GM12878 (cell line): Measurements from ENCODE around the gene RAB31. TPM values are rescaled to one million over a fixed set of nuclear protein-coding genes. Genes with fewer than 3 reads are reported as not detected.

Source experiments
- ATAC-seq: fragments of 200-7000 bp; cut with Tn5 transposase; 3 replicates; pipeline ENCODE4 v1.9.1; 2020; ENCODE audit warnings: mild to moderate bottlenecking, moderate library complexity
- BruUV-seq: library from RNA; stranded (reverse); fragments of 400-500 nt; replicated peaks from 2 replicates; lab custom pipeline; 2021; lab: Mats Ljungman, UMichigan
- CTCF ChIA-PET: fragments of 300-600 bp; sonication (Branson Sonifier 250); formaldehyde crosslinking; extraction: SDS; loops from one replicate; lab custom pipeline; 2021; ENCODE audit warnings: inconsistent platforms; lab: Yijun Ruan, JAX
- POLR2A ChIA-PET: fragments of 350-600 bp; formaldehyde crosslinking; extraction: SDS; loops from one replicate; lab custom pipeline; 2021; ENCODE audit warnings: inconsistent platforms; lab: Charles Lee
- RAD21 ChIA-PET: fragments of 300-600 bp; sonication (Branson Sonifier 250); formaldehyde crosslinking; loops from one replicate; lab custom pipeline; 2023; ENCODE audit warnings: antibody characterized with exemption; ENCODE audit not compliant: unreplicated experiment; lab: Charles Lee
- SMC1A ChIA-PET: fragments of 300-600 bp; sonication (Branson Sonifier 250); formaldehyde crosslinking; loops from one replicate; lab custom pipeline; 2023; ENCODE audit not compliant: unreplicated experiment, uncharacterized antibody; lab: Charles Lee
- DNase-seq: peaks from one replicate; pipeline ENCODE4 v3.0.0-alpha.2; 2011; ENCODE audit warnings: low read depth, low spot score
- FAIRE-seq: peaks from 3 replicates; lab custom pipeline; 2011; peaks lifted over from hg19 to GRCh38; lab: Jason Lieb, UNC
- H2AFZ ChIP-seq: 2 replicates; pipeline ENCODE4 v1.6.0; 2011; ENCODE audit warnings: low read depth, low read length, control low read depth; ENCODE audit not compliant: control insufficient read depth
- H3K27ac ChIP-seq: 2 replicates; pipeline ENCODE4 v1.5.1; 2011; ENCODE audit warnings: control low read depth; ENCODE audit not compliant: control insufficient read depth, insufficient read depth
- H3K27me3 ChIP-seq, 2 experiments: replicated peaks in 1 of 2; 2 replicates each; pipeline versions ENCODE4 v1.6.0 to v1.6.1; 2011; ENCODE audit warnings: low read length in 1 of 2; ENCODE audit not compliant: control insufficient read depth in 2 of 2, insufficient read depth in 2 of 2
- H3K36me3 ChIP-seq, 2 experiments: 2 replicates each; pipeline ENCODE4 v1.5.1; 2011; ENCODE audit warnings: low read length in 1 of 2; ENCODE audit not compliant: control insufficient read depth in 2 of 2, insufficient read depth in 2 of 2
- H3K4me1 ChIP-seq: 2 replicates; pipeline ENCODE4 v1.6.1; 2011; ENCODE audit warnings: mild to moderate bottlenecking, low read length, moderate library complexity, mixed read lengths; ENCODE audit not compliant: control insufficient read depth, insufficient read depth
- H3K4me2 ChIP-seq: 2 replicates; pipeline ENCODE4 v1.6.0; 2011; ENCODE audit warnings: control low read depth; ENCODE audit not compliant: control insufficient read depth, insufficient read depth
- H3K4me3 ChIP-seq: fragments of 200-600 bp; sonication (generic); 2 replicates; pipeline ENCODE4 v1.5.1; 2016
- H3K79me2 ChIP-seq: 2 replicates; pipeline ENCODE4 v1.6.0; 2011; ENCODE audit warnings: low read length; ENCODE audit not compliant: control insufficient read depth, insufficient read depth
- H3K9ac ChIP-seq: 2 replicates; pipeline ENCODE4 v1.8.0; 2011; ENCODE audit warnings: low read length, control low read depth, mixed read lengths; ENCODE audit not compliant: control insufficient read depth, insufficient read depth
- H3K9me3 ChIP-seq: replicated peaks from 3 replicates; pipeline ENCODE4 v1.5.1; 2011; ENCODE audit warnings: mild to moderate bottlenecking, low read length; ENCODE audit not compliant: control insufficient read depth, insufficient read depth
- H4K20me1 ChIP-seq: 2 replicates; pipeline ENCODE4 v1.6.0; 2011; ENCODE audit not compliant: control insufficient read depth, insufficient read depth
- ATF7 ChIP-seq: fragments of 450-650 bp; IDR thresholded peaks from 2 replicates; pipeline ENCODE4 v1.6.1; 2016; ENCODE audit warnings: low read depth, mild to moderate bottlenecking
- CREM ChIP-seq: IDR thresholded peaks from 2 replicates; pipeline ENCODE4 v1.6.1; 2014; ENCODE audit warnings: antibody characterized with exemption, low read depth
- DPF2 ChIP-seq: fragments of 450-650 bp; IDR thresholded peaks from 2 replicates; pipeline ENCODE4 v1.6.1; 2017; ENCODE audit warnings: mild to moderate bottlenecking
- EED ChIP-seq: sonication (generic); IDR thresholded peaks from 2 replicates; pipeline ENCODE4 v1.6.1; 2016; ENCODE audit warnings: antibody characterized with exemption, low read depth
- HCFC1 ChIP-seq: fragments of 150-350 bp; IDR thresholded peaks from 2 replicates; pipeline ENCODE4 v1.6.1; 2014; ENCODE audit warnings: low read length
- HDAC2 ChIP-seq: fragments of 200-600 bp; sonication (generic); IDR thresholded peaks from 2 replicates; pipeline ENCODE4 v1.6.1; 2017
- KAT2A ChIP-seq: conservative IDR thresholded peaks from 2 replicates; pipeline ENCODE4 v1.6.1; 2011; ENCODE audit warnings: low read depth, low read length; ENCODE audit not compliant: control insufficient read depth
- MEF2B ChIP-seq: fragments of 450-650 bp; IDR thresholded peaks from 2 replicates; pipeline ENCODE4 v1.6.1; 2018; ENCODE audit warnings: mild to moderate bottlenecking, moderate library complexity; ENCODE audit not compliant: partially characterized antibody, poor library complexity, severe bottlenecking
- MYB ChIP-seq: fragments of 150-350 bp; IDR thresholded peaks from 2 replicates; pipeline ENCODE4 v1.6.1; 2014; ENCODE audit warnings: mild to moderate bottlenecking, low read depth, low read length, borderline replicate concordance
- NR2C1 ChIP-seq: fragments of 450-650 bp; IDR thresholded peaks from 2 replicates; pipeline ENCODE4 v1.6.1; 2017; ENCODE audit warnings: antibody characterized with exemption, mild to moderate bottlenecking, moderate library complexity
- RUNX3 ChIP-seq: IDR thresholded peaks from 2 replicates; pipeline ENCODE4 v1.6.1; 2012; ENCODE audit warnings: low read length, inconsistent platforms
- SMAD5 ChIP-seq: IDR thresholded peaks from 2 replicates; pipeline ENCODE4 v1.6.1; 2016; ENCODE audit warnings: antibody characterized with exemption, low read depth
- ZZZ3 ChIP-seq: IDR thresholded peaks from 2 replicates; pipeline ENCODE4 v1.6.1; 2011; ENCODE audit warnings: low read depth; ENCODE audit not compliant: control insufficient read depth, insufficient read length
- WGBS: methylation state at CpG from one replicate; pipeline ENCODE4 v1.1.6; 2016; ENCODE audit warnings: low lambda C conversion rate; ENCODE audit not compliant: insufficient replicate concordance, insufficient coverage; ENCODE audit errors: missing lambda C conversion rate; 5-methylcytosine and 5-hydroxymethylcytosine counted together
- in situ Hi-C: fragments of 300-500 bp; cut with MboI; formaldehyde crosslinking; loops from 9 replicates; pipeline ENCODE4 v1.14.3; 2018; ENCODE audit warnings: mixed read lengths
- intact Hi-C: fragments of 100-400 bp; cut with micrococcal nuclease; formaldehyde crosslinking; loops from one replicate; pipeline ENCODE4 v1.14.2; 2022; ENCODE audit not compliant: unreplicated experiment
- polyA plus RNA-seq, 11 experiments: library from polyadenylated mRNA; depleted of rRNA in 4 of 11; unstranded in 6 of 11; stranded (reverse) in 5 of 11; fragments of >200 nt; fragmentation: Nextera tagmentation in 4 of 11; fragmentation: Illumina TruSeq in 1 of 11; extraction: Ambion mirVana in 4 of 11; extraction: Trizol in 1 of 11; gene quantifications; 1 replicate in 1 of 11; 2 replicates in 10 of 11; pipeline versions ENCODE4 v1.2.1 to v1.2.3, GENCODE V29; 2011 to 2016; ENCODE audit warnings: inconsistent platforms in 2 of 11, missing spikeins in 2 of 11, low read depth in 1 of 11
- total RNA-seq, 4 experiments: library from RNA; depleted of rRNA in 3 of 4; stranded (reverse); fragments of >200 nt in 3 of 4; fragmentation: Illumina TruSeq in 1 of 4; extraction: Trizol in 1 of 4; gene quantifications; 2 replicates each; pipeline versions ENCODE4 v1.2.1 to v1.2.3, GENCODE V29; 2013 to 2021
- TF ChIP-seq, protein P1 (sequence below): IDR thresholded peaks from 2 replicates; pipeline ENCODE4 v1.6.1; 2012; ENCODE audit warnings: low read length, inconsistent platforms
- TF ChIP-seq, protein P2 (sequence below): IDR thresholded peaks from 2 replicates; pipeline ENCODE4 v1.6.1; 2012; ENCODE audit warnings: mild to moderate bottlenecking, low read depth, low read length
- TF ChIP-seq, protein P3 (sequence below): IDR thresholded peaks from 2 replicates; pipeline ENCODE4 v1.6.1; 2011; ENCODE audit warnings: borderline replicate concordance, low read depth, mild to moderate bottlenecking, moderate library complexity, mixed read lengths, low read length; ENCODE audit not compliant: insufficient read depth; ENCODE audit errors: extremely low read length
- TF ChIP-seq, protein P4 (sequence below): IDR thresholded peaks from 2 replicates; pipeline ENCODE4 v1.6.1; 2012; ENCODE audit warnings: low read depth, low read length, improper control_type of control experiment

Gene RAB31
- total and polyA plus RNA-seq, 10 of the 15 experiments (the other 5 are each of a cell fraction or from before 2014, with no cell fraction given): 0.80 to 23.3 (median 12.2) TPM

DNA sequence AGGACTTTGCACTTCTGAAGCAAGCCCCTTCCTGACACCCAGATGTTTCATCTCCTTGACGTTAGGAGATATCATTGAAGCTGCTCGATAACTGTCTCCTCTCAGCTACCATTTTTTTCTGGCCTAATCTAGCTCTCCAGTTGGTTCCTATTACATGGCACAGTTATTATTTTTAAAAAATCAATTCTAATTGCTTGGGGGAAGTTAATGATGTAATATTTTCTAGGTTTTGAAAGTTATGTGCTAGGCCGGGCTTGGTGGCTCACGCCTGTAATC, 22.5 kb upstream of the RAB31 start (continued):
- TF ChIP-seq, protein P1, sequence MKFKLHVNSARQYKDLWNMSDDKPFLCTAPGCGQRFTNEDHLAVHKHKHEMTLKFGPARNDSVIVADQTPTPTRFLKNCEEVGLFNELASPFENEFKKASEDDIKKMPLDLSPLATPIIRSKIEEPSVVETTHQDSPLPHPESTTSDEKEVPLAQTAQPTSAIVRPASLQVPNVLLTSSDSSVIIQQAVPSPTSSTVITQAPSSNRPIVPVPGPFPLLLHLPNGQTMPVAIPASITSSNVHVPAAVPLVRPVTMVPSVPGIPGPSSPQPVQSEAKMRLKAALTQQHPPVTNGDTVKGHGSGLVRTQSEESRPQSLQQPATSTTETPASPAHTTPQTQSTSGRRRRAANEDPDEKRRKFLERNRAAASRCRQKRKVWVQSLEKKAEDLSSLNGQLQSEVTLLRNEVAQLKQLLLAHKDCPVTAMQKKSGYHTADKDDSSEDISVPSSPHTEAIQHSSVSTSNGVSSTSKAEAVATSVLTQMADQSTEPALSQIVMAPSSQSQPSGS: no peak
- TF ChIP-seq CREM (no peak), RUNX3 (no peak), ATF7 (no peak), HCFC1 (no peak), MEF2B (no peak)
- TF ChIP-seq, protein P2, sequence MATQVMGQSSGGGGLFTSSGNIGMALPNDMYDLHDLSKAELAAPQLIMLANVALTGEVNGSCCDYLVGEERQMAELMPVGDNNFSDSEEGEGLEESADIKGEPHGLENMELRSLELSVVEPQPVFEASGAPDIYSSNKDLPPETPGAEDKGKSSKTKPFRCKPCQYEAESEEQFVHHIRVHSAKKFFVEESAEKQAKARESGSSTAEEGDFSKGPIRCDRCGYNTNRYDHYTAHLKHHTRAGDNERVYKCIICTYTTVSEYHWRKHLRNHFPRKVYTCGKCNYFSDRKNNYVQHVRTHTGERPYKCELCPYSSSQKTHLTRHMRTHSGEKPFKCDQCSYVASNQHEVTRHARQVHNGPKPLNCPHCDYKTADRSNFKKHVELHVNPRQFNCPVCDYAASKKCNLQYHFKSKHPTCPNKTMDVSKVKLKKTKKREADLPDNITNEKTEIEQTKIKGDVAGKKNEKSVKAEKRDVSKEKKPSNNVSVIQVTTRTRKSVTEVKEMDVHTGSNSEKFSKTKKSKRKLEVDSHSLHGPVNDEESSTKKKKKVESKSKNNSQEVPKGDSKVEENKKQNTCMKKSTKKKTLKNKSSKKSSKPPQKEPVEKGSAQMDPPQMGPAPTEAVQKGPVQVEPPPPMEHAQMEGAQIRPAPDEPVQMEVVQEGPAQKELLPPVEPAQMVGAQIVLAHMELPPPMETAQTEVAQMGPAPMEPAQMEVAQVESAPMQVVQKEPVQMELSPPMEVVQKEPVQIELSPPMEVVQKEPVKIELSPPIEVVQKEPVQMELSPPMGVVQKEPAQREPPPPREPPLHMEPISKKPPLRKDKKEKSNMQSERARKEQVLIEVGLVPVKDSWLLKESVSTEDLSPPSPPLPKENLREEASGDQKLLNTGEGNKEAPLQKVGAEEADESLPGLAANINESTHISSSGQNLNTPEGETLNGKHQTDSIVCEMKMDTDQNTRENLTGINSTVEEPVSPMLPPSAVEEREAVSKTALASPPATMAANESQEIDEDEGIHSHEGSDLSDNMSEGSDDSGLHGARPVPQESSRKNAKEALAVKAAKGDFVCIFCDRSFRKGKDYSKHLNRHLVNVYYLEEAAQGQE: no peak

DNA sequence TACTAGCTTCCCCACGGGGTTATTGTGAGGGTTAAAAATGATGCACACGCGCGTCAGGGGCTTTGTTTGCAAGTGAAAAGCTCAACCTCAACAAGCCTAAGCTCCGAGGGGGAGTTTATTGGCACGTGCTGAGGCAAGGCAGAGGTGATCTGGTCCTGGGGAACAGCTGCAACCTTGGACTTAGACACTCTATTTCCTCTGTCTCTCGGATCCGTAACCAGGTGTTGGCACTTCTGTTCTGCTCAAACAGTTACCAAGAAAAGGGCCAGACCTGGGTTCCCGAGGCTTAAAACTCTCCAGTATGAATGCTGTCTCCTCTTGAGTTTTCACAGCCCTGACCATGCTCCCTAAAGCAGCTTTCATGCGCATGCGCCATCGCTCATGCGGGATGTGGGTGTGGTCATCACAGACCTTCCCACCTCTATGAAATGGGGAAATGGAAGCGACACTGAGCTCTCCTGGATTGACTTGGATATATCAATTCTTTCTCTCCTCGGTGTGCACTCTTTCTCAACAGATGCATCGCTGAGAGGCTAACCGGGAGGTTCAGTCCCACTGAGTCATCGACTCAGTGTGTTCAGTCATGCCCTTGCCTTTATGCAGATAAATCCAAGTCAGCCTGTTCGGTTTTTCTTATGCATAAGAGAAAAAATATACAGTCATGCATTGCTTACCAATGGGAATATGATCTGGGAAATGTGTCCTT, 19.9 kb upstream of the RAB31 start:
- SMC1A ChIA-PET: no interaction called here
- H3K9ac ChIP-seq: no peak overlapping the region
- H3K4me3 ChIP-seq: no peak overlapping the region
- no peak overlapping the region for H3K27ac ChIP-seq
- ATAC-seq: no peak
- POLR2A ChIA-PET: no interaction called here
- 66% methylated on average over 19 of the region's 19 CpGs for WGBS
- no peak overlapping the region for H3K4me2 ChIP-seq
- CTCF ChIA-PET: no interaction called here
- H3K79me2 ChIP-seq: no peaks in the 10 kb centered on the region
- no TSS peak for BruUV-seq
- H2AFZ ChIP-seq: no peak overlapping the region
- no peaks in the 10 kb centered on the region for H3K27me3 ChIP-seq
- no peaks in the 10 kb centered on the region for H4K20me1 ChIP-seq
- H3K36me3 ChIP-seq: no peaks in the 10 kb centered on the region
- no peak for DNase-seq
- peaks cover 3% of the 10 kb centered on the region; the same call in 1 of the 2 replicates for H3K4me1 ChIP-seq
- FAIRE-seq: no peak
- H3K9me3 ChIP-seq: no peaks in the 10 kb centered on the region
- intact Hi-C loops (no loop called here), in situ Hi-C loops (no loop called here)
- RAD21 ChIA-PET: no interaction called here
- TF ChIP-seq, protein P3, sequence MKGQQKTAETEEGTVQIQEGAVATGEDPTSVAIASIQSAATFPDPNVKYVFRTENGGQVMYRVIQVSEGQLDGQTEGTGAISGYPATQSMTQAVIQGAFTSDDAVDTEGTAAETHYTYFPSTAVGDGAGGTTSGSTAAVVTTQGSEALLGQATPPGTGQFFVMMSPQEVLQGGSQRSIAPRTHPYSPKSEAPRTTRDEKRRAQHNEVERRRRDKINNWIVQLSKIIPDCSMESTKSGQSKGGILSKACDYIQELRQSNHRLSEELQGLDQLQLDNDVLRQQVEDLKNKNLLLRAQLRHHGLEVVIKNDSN: no peak
- no peak for TF ChIP-seq ZZZ3
- TF ChIP-seq SMAD5: no peak
- TF ChIP-seq, protein P1: no peak
- no peak for TF ChIP-seq EED
- no peak for TF ChIP-seq DPF2
- TF ChIP-seq NR2C1: no peak
- no peak for TF ChIP-seq KAT2A
- TF ChIP-seq, protein P4, sequence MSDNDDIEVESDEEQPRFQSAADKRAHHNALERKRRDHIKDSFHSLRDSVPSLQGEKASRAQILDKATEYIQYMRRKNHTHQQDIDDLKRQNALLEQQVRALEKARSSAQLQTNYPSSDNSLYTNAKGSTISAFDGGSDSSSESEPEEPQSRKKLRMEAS: no peak
- no peak for TF ChIP-seq HDAC2
- TF ChIP-seq MYB: no peak
